Thoracic aorta (tissue), 2 donors: Measurements from ENCODE around the gene KCNH2. TPM values are rescaled to one million over a fixed set of nuclear protein-coding genes. Genes with fewer than 3 reads are reported as not detected.
"Not testable (repeated sequence)": the region's sequence is repeated elsewhere in the genome, so short reads cannot be mapped to it uniquely, and the experiment has no call there.

Experiments
- ATAC-seq: fragments of 150-250 bp; one replicate; pipeline ENCODE4 v1.8.0; 2017; ENCODE audit warnings: low read depth; ENCODE audit not compliant: insufficient number of reproducible peaks, low FRiP score
- DNase-seq: peaks from one replicate; pipeline ENCODE4 v3.0.0-alpha.2; 2020; ENCODE audit warnings: low spot score
- H3K27ac ChIP-seq, 2 donors: fragments of 200-600 bp; sonication (generic); 1 replicate in 1 of 2; 2 replicates in 1 of 2; pipeline ENCODE4 v1.5.1; 2016; ENCODE audit warnings: mild to moderate bottlenecking in 2 of 2, moderate library complexity in 2 of 2
- H3K27me3 ChIP-seq: fragments of 200-600 bp; sonication (generic); replicated peaks from 2 replicates; pipeline ENCODE4 v1.6.0; 2016; ENCODE audit warnings: mild to moderate bottlenecking; ENCODE audit not compliant: insufficient read depth
- H3K36me3 ChIP-seq: fragments of 200-600 bp; sonication (generic); one replicate; pipeline ENCODE4 v1.5.1; 2016
- H3K4me1 ChIP-seq, 2 donors: fragments of 200-600 bp; sonication (generic); 1 replicate in 1 of 2; 2 replicates in 1 of 2; pipeline versions ENCODE4 v1.5.1 to v1.6.0; 2016; ENCODE audit warnings: low read depth in 2 of 2, mild to moderate bottlenecking in 1 of 2; ENCODE audit not compliant: control insufficient read depth in 1 of 2
- H3K4me3 ChIP-seq: fragments of 200-600 bp; sonication (generic); 2 replicates; pipeline ENCODE4 v1.5.1; 2016; ENCODE audit warnings: mild to moderate bottlenecking
- H3K9me3 ChIP-seq: fragments of 200-600 bp; sonication (generic); 2 replicates; pipeline ENCODE4 v1.5.1; 2016
- total RNA-seq, 2 donors: library from RNA; depleted of rRNA; stranded (reverse); fragments of >200 nt; gene quantifications; one replicate each; pipeline versions ENCODE4 v1.1.0 to v1.2.3, GENCODE V29; 2016
- TF ChIP-seq, protein P1 (sequence below): fragments of 200-600 bp; sonication (generic); IDR thresholded peaks from one replicate; pipeline ENCODE4 v1.5.1; 2019; ENCODE audit warnings: antibody characterized with exemption

KCNH2 gene
- total RNA-seq, 2 donors from 2014 or later: 1.2 TPM; not detected in 1

- peaks cover 4% of the 10 kb centered on the region for H3K27me3 ChIP-seq
- no peaks in the 10 kb centered on the region for H3K36me3 ChIP-seq
- no peaks in the 10 kb centered on the region for H3K4me1 ChIP-seq
- no peak overlapping the region for H3K4me3 ChIP-seq
- TF ChIP-seq, protein P1, sequence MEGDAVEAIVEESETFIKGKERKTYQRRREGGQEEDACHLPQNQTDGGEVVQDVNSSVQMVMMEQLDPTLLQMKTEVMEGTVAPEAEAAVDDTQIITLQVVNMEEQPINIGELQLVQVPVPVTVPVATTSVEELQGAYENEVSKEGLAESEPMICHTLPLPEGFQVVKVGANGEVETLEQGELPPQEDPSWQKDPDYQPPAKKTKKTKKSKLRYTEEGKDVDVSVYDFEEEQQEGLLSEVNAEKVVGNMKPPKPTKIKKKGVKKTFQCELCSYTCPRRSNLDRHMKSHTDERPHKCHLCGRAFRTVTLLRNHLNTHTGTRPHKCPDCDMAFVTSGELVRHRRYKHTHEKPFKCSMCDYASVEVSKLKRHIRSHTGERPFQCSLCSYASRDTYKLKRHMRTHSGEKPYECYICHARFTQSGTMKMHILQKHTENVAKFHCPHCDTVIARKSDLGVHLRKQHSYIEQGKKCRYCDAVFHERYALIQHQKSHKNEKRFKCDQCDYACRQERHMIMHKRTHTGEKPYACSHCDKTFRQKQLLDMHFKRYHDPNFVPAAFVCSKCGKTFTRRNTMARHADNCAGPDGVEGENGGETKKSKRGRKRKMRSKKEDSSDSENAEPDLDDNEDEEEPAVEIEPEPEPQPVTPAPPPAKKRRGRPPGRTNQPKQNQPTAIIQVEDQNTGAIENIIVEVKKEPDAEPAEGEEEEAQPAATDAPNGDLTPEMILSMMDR: no peak
- no peak overlapping the region for H3K27ac ChIP-seq
- no peaks in the 10 kb centered on the region for H3K9me3 ChIP-seq
- no peak for ATAC-seq
- no peak for DNase-seq
Observed at GRCh38 chr7:150912427-150912826, 65.7 kb downstream of the KCNH2 start.

GRCh38 chr7:150911590-150912267 lies 66.4 kb downstream of the KCNH2 start:
- DNase-seq (no peak), ATAC-seq (no peak)
- H3K4me3 ChIP-seq: no peak overlapping the region
- TF ChIP-seq, protein P1: no peak
- no peaks in the 10 kb centered on the region for H3K36me3 ChIP-seq
- no peaks in the 10 kb centered on the region for H3K9me3 ChIP-seq
- H3K27me3 ChIP-seq: peaks cover 4% of the 10 kb centered on the region
- no peak overlapping the region for H3K27ac ChIP-seq
- H3K4me1 ChIP-seq: no peaks in the 10 kb centered on the region

GRCh38 chr7:150910996-150911422 lies 67.1 kb downstream of the KCNH2 start:
- TF ChIP-seq, protein P1: no peak
- Histone ChIP-seq H3K9me3 (no peaks in the 10 kb centered on the region), H3K4me1 (no peaks in the 10 kb centered on the region), H3K4me3 (no peak overlapping the region), H3K27me3 (peaks cover 4% of the 10 kb centered on the region), H3K27ac (no peak overlapping the region), H3K36me3 (no peaks in the 10 kb centered on the region)
- ATAC-seq (no peak), DNase-seq (no peak)

DNA sequence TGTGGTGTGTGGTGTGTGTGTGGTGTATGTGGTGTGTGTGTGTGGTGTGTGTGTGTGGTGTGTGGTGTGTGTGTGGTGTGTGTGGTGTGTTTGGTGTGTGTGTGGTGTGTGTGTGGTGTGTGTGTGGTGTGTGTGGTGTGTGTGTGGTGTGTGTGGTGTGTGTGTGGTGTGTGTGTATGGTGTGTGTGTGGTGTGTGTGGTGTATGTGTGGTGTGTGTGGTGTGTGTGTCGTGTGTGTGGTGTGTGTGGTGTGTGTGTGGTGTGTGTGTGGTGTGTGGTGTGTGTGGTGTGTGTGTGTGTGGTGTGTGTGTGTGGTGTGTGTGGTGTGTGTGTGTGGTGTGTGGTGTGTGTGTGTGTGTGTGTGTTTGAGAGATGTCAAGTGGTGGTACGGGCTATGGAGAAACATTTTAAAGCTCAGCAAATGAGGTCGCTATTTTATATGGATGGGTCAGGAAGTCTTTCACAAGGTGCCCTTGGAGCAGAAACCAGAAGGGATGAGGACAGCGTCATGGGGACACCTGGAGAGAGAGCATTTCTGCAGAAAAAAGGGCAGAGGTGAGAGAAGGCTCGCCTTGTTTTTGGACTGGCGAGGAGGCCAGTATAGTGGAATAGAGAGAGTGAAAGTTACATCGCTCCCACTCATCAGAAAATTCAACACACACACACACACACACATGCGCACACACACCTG lies 67.7 kb downstream of the KCNH2 start:
- not testable (repeated sequence) for H3K36me3 ChIP-seq, H3K4me3 ChIP-seq, ATAC-seq, H3K9me3 ChIP-seq, DNase-seq, H3K27ac ChIP-seq, H3K4me1 ChIP-seq, H3K27me3 ChIP-seq

- TF ChIP-seq, protein P1: no peak
- ATAC-seq (no peak), DNase-seq (no peak)
- Histone ChIP-seq H3K27me3 (peaks cover 4% of the 10 kb centered on the region), H3K27ac (no peak overlapping the region), H3K4me1 (peaks cover 2% of the 10 kb centered on the region in 2 donors), H3K4me3 (no peak overlapping the region), H3K9me3 (no peaks in the 10 kb centered on the region), H3K36me3 (no peaks in the 10 kb centered on the region)
Observed at GRCh38 chr7:150909200-150909995, 68.7 kb downstream of the KCNH2 start.
